ENCODE measurements around the gene MACROD2.
A peak's percentile ranks its signal among the peaks of the same experiment; 100 is the strongest.

MACROD2 gene

DNA sequence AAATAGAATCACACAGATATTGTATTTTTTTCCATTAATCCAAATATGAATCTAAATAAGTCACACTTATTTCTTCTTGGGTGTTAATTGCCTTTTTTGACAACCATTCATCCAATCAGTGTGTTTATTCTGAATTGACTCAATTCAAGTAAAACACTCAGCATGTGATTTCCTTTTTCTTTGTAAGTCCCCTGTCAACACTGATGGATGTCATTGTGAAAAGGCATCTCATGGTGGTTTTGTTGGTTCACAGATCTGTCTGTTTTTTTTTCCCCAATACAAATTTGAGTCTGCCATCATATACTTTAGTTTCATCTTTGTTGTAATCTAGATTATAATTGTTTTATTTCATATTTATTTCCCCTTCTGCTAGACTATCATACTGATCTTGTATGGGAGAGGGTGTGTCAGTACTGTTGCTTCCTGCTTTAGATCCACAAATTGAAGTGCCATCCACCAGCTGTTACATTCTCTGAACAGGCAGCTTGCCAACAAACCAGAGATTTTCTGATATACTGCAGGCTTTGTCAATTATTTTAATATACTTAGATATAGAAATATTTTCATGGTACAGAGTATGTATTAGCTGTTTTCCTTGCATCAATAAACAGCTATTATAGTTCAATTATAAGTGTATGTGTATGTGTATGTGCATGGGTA is 406.3 kb downstream of the MACROD2 start:
- TF ChIP-seq, protein P1, sequence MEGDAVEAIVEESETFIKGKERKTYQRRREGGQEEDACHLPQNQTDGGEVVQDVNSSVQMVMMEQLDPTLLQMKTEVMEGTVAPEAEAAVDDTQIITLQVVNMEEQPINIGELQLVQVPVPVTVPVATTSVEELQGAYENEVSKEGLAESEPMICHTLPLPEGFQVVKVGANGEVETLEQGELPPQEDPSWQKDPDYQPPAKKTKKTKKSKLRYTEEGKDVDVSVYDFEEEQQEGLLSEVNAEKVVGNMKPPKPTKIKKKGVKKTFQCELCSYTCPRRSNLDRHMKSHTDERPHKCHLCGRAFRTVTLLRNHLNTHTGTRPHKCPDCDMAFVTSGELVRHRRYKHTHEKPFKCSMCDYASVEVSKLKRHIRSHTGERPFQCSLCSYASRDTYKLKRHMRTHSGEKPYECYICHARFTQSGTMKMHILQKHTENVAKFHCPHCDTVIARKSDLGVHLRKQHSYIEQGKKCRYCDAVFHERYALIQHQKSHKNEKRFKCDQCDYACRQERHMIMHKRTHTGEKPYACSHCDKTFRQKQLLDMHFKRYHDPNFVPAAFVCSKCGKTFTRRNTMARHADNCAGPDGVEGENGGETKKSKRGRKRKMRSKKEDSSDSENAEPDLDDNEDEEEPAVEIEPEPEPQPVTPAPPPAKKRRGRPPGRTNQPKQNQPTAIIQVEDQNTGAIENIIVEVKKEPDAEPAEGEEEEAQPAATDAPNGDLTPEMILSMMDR (conservative IDR thresholded peaks at IDR 0.05; ENCODE audit: low read depth), result no peak
- ChIA-PET POLR2A (ENCODE audit: low non-redundant PET) (no interaction called here), CTCF (no interaction called here)
- no peak for DNase-seq (ENCODE audit: low spot score)
- no peak overlapping the region for H3K27ac ChIP-seq

DNA sequence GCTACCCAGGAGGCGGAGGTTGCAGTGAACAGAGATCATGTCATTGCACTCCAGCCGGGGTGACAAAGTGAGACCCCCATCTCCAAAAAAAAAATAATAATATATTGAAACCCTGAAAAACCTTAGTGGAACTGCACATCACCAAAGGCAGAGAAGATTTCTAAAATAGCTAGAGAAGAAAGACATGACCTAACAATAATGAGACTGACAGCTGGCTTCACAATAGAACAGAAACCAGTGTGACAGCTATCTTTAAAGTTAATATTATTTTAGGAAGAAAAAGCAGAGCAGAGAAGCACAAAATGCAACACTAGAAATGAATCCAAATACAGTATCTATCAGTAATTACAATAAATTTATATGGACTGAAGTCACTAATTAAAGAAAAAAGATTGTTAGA is 409.2 kb downstream of the MACROD2 start:
- POLR2A ChIA-PET (ENCODE audit: low non-redundant PET), result no interaction called here
- DNase-seq (ENCODE audit: low spot score), result no peak
- CTCF ChIA-PET, result no interaction called here
- H3K27ac ChIP-seq, result no peak overlapping the region
- TF ChIP-seq, protein P1 (conservative IDR thresholded peaks at IDR 0.05; ENCODE audit: low read depth), result no peak

DNA sequence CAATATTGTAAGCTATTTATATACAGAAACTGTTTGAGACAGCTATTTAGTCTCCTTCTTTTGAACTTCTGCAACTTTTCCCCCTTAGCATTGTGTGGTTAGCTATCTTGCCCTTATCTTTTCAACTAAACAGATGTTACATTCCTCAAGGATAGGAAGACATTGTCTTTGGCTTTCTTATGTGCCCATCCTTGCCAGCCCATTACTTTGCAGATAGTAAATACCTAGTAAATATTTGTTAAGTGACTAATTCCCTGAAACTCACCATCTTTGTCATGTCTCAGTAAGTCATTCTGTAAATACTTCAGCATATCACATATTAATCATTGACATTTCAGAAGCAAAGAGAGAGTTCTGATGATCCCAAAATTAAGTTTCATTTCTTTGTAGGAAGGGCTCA is 411.2 kb downstream of the MACROD2 start:
- DNase-seq (ENCODE audit: low spot score), result peak; percentile 74
- ChIA-PET POLR2A (ENCODE audit: low non-redundant PET) (no interaction called here), CTCF (no interaction called here)
- TF ChIP-seq, protein P1 (conservative IDR thresholded peaks at IDR 0.05; ENCODE audit: low read depth), result no peak
- H3K27ac ChIP-seq, result no peak overlapping the region

DNA sequence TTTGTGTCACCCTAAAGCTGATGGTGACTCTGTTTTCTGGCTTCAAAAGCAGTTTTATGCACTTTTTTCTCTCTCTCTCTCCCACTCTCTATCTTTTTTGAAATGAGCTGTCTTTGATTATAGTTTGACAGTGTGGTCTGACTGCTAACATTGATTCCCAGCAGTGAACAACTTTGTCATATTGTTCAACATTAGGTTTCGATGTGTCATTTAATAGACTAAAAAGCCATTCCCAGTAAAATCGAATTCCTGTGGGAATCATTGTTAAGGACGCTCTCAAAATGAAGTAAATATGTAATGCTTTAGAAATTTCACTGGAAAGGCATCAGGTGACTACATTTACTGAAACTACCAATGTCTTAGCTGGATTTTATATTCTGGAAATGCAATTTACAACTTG is 412.0 kb downstream of the MACROD2 start:
- TF ChIP-seq, protein P1 (conservative IDR thresholded peaks at IDR 0.05; ENCODE audit: low read depth), result no peak
- ChIA-PET POLR2A (ENCODE audit: low non-redundant PET) (no interaction called here), CTCF (interaction anchor here (0.6 kb wide), 1 partner anchor 390 kb away, joined by 3 read pairs; no protein-coding TSS in a partner anchor)
- DNase-seq (ENCODE audit: low spot score), result no peak
- no peak overlapping the region for H3K27ac ChIP-seq

DNA sequence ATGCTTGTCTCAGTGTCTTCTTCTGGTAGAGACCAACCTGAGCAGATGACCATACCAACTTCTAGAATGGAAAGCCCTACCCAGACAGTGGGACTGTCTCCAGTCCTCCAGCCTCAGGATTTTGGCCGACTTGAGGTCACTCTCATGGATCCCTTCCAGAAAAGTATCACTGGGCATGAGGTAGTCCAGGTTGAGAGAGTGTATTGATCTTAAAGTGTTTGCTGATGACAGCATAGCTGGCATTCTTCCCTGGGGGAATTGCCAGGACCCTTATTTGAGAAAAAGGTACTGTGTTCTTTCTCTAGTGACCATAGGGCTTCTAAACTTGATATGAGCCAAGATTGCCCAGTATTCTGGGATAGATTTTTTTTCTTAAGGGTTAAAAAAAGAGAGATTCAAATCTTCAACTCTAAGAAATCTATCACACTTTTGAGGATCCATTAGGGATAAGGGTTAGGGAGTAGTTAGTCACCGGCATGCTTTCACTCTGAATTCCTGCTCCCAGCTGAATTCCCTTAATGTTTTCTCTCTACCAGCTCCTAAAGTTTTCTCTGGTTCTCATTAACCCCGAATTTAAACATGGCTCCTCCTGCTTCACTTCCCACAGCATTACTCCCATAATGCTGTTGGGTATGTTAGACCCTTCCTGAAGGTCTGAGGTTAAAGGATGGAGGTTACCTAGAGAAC is 415.7 kb downstream of the MACROD2 start:
- TF ChIP-seq, protein P1 (conservative IDR thresholded peaks at IDR 0.05; ENCODE audit: low read depth), result no peak
- POLR2A ChIA-PET (ENCODE audit: low non-redundant PET), result no interaction called here
- DNase-seq (ENCODE audit: low spot score), result no peak
- CTCF ChIA-PET, result interaction anchor here (0.5 kb wide), 1 partner anchor 802 kb away, joined by 6 read pairs; no protein-coding TSS in a partner anchor
- H3K27ac ChIP-seq, result no peak overlapping the region

DNA sequence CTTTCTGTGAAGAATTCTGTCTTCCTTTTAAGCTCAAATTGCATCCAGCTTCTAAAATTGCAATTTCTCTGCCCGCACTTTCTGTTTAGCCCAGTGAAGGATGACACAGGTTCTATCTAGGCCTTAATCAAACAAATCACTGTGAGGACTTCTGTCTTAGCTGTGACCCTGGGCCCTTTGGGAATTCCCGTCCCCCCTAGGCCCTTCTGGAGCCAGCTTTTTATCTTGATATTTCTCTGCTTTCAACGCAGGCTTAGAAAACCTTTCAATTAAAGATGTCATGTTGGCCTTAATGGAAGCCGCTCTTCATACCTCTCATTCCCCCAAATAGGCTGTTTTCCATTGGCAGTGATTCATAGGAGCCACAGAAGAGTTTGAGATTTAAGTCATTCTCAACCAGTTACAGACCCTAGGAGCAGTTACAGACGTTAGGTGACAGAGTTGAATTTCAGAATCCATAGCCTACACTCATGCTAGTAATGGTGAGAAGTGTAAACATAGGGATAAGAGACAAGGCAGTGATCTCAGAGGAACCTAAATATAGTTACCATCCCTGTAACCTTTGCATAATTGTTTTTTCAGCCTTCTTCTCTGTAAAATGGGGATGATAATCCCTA is 416.9 kb downstream of the MACROD2 start:
- DNase-seq (ENCODE audit: low spot score), result no peak
- no peak overlapping the region for H3K27ac ChIP-seq
- TF ChIP-seq, protein P1 (conservative IDR thresholded peaks at IDR 0.05; ENCODE audit: low read depth), result no peak
- ChIA-PET CTCF (interaction anchor here (0.8 kb wide), 1 partner anchor 17 kb away, joined by 3 read pairs; no protein-coding TSS in a partner anchor), POLR2A (ENCODE audit: low non-redundant PET) (no interaction called here)
